Epithelial cell of esophagus (primary cell): ENCODE results near the gene SDR39U1.
A peak's percentile ranks its signal among the peaks of the same experiment; 100 is the strongest.
"Not testable (repeated sequence)": the region's sequence is repeated elsewhere in the genome, so short reads cannot be mapped to it uniquely, and the experiment has no call there.

ENCODE experiments used
- DNase-seq: peaks from one replicate; pipeline ENCODE4 v3.0.0; 2010; ENCODE audit warnings: low read depth
- H3K4me3 ChIP-seq: 2 replicates; pipeline ENCODE4 v1.5.1; 2011; ENCODE audit warnings: mild to moderate bottlenecking, low read length, control low read depth
- CTCF ChIP-seq: IDR thresholded peaks from 2 replicates; pipeline ENCODE4 v1.5.1; 2011; ENCODE audit warnings: low read depth, mild to moderate bottlenecking, low read length, control low read depth, inconsistent platforms; ENCODE audit not compliant: insufficient read depth; ENCODE audit errors: missing control alignments

The SDR39U1 gene

GRCh38 chr14:24473211-24473610, 30.6 kb upstream of the SDR39U1 start:
- H3K4me3 ChIP-seq = no peak overlapping the region

GRCh38 chr14:24470450-24470849, 27.9 kb upstream of the SDR39U1 start:
- not testable (repeated sequence) for DNase-seq, H3K4me3 ChIP-seq

More at GRCh38 chr14:24473211-24473610, 30.6 kb upstream of the SDR39U1 start:
- DNase-seq = no peak
- no peak for TF ChIP-seq CTCF

- H3K4me3 ChIP-seq = no peak overlapping the region
- DNase-seq = no peak
- TF ChIP-seq CTCF = no peak
Observed at GRCh38 chr14:24465805-24466204, 23.2 kb upstream of the SDR39U1 start.

GRCh38 chr14:24465368-24465767, 22.8 kb upstream of the SDR39U1 start:
- DNase-seq = no peak
- no peak overlapping the region for H3K4me3 ChIP-seq
- no peak for TF ChIP-seq CTCF

- DNase-seq = no peak
- H3K4me3 ChIP-seq = no peak overlapping the region
- no peak for TF ChIP-seq CTCF
Observed at GRCh38 chr14:24463884-24464785, 21.6 kb upstream of the SDR39U1 start.

GRCh38 chr14:24463017-24463883, 20.7 kb upstream of the SDR39U1 start:
- TF ChIP-seq CTCF = no peak
- H3K4me3 ChIP-seq = no peak overlapping the region
- DNase-seq = no peak

- TF ChIP-seq CTCF = no peak
Observed at GRCh38 chr14:24461336-24461735, 18.8 kb upstream of the SDR39U1 start.

More at GRCh38 chr14:24461336-24461735, 18.8 kb upstream of the SDR39U1 start:
- H3K4me3 ChIP-seq = no peak overlapping the region
- DNase-seq = peak; percentile 73
